ENCODE results near the gene TSC22D1. TPM values are rescaled to one million over a fixed set of nuclear protein-coding genes. Genes with fewer than 3 reads are reported as not detected.

The TSC22D1 gene
- 65.1 and 70.0 TPM in 2 replicates for total RNA-seq

DNA sequence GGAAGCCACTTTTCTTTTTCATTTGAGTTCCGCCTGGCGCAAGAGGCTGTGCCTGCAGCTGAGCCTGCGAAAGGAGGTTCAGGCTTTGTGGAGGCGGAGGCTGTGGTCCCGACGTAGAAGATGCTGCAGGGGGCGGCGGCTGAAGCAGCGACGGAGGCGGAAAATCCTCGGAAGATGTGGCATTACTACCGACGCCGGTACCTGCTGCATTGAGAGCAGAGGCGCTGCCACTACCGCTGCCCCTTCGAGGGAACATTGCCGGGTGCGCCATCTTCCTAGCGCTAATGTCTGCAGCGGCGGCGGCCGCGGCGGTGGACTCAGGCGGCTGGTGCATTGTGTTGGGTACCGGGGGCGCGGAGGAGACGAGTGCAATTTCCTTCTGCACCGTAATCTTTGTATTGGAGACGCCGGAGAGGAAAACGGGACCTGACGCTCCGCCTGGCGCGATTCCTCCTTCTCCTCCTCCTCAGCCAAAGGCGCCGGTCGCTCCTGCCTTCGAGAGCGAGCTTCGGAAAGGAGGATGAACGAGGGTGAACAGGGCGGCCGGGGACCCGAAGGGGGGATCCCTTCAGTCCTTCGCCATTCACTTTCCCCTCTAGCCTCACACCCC is at the start of gene TSC22D1:
TSS of gene TSC22D1 (minus strand) at position 590 of the 610 bp plus-strand sequence. CDS start at position 334, 256 bp downstream.
- TF ChIP-seq, protein P1, sequence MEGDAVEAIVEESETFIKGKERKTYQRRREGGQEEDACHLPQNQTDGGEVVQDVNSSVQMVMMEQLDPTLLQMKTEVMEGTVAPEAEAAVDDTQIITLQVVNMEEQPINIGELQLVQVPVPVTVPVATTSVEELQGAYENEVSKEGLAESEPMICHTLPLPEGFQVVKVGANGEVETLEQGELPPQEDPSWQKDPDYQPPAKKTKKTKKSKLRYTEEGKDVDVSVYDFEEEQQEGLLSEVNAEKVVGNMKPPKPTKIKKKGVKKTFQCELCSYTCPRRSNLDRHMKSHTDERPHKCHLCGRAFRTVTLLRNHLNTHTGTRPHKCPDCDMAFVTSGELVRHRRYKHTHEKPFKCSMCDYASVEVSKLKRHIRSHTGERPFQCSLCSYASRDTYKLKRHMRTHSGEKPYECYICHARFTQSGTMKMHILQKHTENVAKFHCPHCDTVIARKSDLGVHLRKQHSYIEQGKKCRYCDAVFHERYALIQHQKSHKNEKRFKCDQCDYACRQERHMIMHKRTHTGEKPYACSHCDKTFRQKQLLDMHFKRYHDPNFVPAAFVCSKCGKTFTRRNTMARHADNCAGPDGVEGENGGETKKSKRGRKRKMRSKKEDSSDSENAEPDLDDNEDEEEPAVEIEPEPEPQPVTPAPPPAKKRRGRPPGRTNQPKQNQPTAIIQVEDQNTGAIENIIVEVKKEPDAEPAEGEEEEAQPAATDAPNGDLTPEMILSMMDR (IDR thresholded peaks at IDR 0.05; ENCODE audit: insufficient read depth, low read length, poor library complexity, severe bottlenecking) = no peak
- Histone ChIP-seq H3K27me3 (ENCODE audit: control insufficient read depth, insufficient read depth, low read length) (no peaks in the 10 kb centered on the region), H3K4me3 (ENCODE audit: low read depth, low read length) (peak within 1 kb of the TSS; percentile 77), H3K36me3 (ENCODE audit: control insufficient read depth, insufficient read depth, low read length) (peaks cover 2% of the 10 kb centered on the region)
- no peak for DNase-seq (ENCODE audit: low read depth)

DNA sequence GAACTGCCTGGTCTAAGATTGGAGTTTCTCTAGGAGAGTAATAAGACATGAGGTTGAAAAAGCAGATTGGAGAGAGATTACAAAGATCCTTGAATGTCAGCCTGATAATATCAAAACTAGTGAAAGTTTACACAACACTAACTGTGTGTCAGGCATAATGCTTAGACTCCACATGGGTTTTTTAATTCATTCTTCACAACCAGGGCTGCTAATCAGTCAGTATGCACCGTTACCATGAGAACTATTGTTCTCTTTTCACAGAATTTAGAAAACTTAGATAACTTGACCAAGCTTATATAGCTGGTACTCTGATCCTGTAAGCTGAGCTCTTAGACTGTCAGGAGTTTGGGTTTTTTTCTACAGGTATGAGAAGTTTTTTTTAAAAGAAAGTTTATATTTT is 46.6 kb upstream of the TSC22D1 start:
- no peak for DNase-seq (ENCODE audit: low read depth)
- H3K4me3 ChIP-seq (ENCODE audit: low read depth, low read length) = no peak overlapping the region
- no peaks in the 10 kb centered on the region for H3K36me3 ChIP-seq (ENCODE audit: control insufficient read depth, insufficient read depth, low read length)
- no peaks in the 10 kb centered on the region for H3K27me3 ChIP-seq (ENCODE audit: control insufficient read depth, insufficient read depth, low read length)
- TF ChIP-seq, protein P1 (IDR thresholded peaks at IDR 0.05; ENCODE audit: insufficient read depth, low read length, poor library complexity, severe bottlenecking) = no peak

- no peak for DNase-seq (ENCODE audit: low read depth)
- H3K27me3 ChIP-seq (ENCODE audit: control insufficient read depth, insufficient read depth, low read length) = no peaks in the 10 kb centered on the region
- no peak overlapping the region for H3K4me3 ChIP-seq (ENCODE audit: low read depth, low read length)
- TF ChIP-seq, protein P1 (IDR thresholded peaks at IDR 0.05; ENCODE audit: insufficient read depth, low read length, poor library complexity, severe bottlenecking) = no peak
- no peaks in the 10 kb centered on the region for H3K36me3 ChIP-seq (ENCODE audit: control insufficient read depth, insufficient read depth, low read length)
Observed at GRCh38 chr13:44622261-44622660, 46.1 kb upstream of the TSC22D1 start.

DNA sequence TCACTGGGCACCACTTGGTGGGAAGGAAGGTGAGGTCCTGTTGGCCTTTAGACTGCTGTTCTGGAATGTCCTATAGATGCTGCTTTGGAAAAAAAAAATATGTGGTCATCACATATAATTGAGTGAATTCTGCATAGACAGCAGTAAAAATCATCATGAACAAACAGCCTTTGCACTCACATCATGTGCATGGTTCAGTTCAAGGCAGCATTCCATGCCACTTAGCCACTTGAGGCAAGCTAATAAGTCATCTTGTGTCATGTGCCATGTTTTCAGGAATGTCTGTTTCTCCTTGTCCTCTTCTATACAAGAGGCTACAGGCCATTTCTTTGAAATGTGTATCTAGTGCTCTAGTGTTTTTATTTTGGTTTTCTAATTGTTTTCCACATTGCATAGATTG is 43.9 kb upstream of the TSC22D1 start:
- DNase-seq (ENCODE audit: low read depth) = peak; percentile 31
- H3K36me3 ChIP-seq (ENCODE audit: control insufficient read depth, insufficient read depth, low read length) = no peaks in the 10 kb centered on the region
- H3K27me3 ChIP-seq (ENCODE audit: control insufficient read depth, insufficient read depth, low read length) = no peaks in the 10 kb centered on the region
- TF ChIP-seq, protein P1 (IDR thresholded peaks at IDR 0.05; ENCODE audit: insufficient read depth, low read length, poor library complexity, severe bottlenecking) = no peak
- no peak overlapping the region for H3K4me3 ChIP-seq (ENCODE audit: low read depth, low read length)

DNA sequence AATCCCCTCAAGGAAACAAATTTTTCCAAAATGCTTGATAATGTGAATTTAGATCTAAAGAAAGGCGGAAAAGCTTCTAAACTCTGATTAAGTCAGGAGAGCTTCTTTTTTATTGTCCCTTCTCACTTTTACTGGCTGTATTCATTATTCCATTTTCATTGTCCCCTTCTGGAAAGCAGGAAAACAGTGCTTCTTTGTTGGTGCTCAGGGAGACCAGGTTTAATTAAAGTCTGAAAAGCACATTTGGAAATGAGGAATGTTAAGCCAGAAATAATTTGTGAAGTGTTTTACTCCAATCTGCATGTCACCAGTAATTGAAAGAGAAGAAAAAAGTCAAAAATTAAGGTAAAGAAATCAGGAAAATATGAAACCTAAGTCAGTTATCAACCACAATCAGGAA is 43.5 kb upstream of the TSC22D1 start:
- no peak overlapping the region for H3K4me3 ChIP-seq (ENCODE audit: low read depth, low read length)
- DNase-seq (ENCODE audit: low read depth) = no peak
- H3K27me3 ChIP-seq (ENCODE audit: control insufficient read depth, insufficient read depth, low read length) = no peaks in the 10 kb centered on the region
- H3K36me3 ChIP-seq (ENCODE audit: control insufficient read depth, insufficient read depth, low read length) = no peaks in the 10 kb centered on the region
- TF ChIP-seq, protein P1 (IDR thresholded peaks at IDR 0.05; ENCODE audit: insufficient read depth, low read length, poor library complexity, severe bottlenecking) = no peak

- no peaks in the 10 kb centered on the region for H3K36me3 ChIP-seq (ENCODE audit: control insufficient read depth, insufficient read depth, low read length)
- H3K27me3 ChIP-seq (ENCODE audit: control insufficient read depth, insufficient read depth, low read length) = no peaks in the 10 kb centered on the region
- DNase-seq (ENCODE audit: low read depth) = no peak
- H3K4me3 ChIP-seq (ENCODE audit: low read depth, low read length) = no peak overlapping the region
- TF ChIP-seq, protein P1 (IDR thresholded peaks at IDR 0.05; ENCODE audit: insufficient read depth, low read length, poor library complexity, severe bottlenecking) = no peak
Observed at GRCh38 chr13:44618326-44618725, 42.2 kb upstream of the TSC22D1 start.

Data from kidney epithelial cell (primary cell).